ENCODE results near the gene GRK2. TPM values are rescaled to one million over a fixed set of nuclear protein-coding genes. Genes with fewer than 3 reads are reported as not detected.
A peak's percentile ranks its signal among the peaks of the same experiment; 100 is the strongest.
"Not testable (repeated sequence)": the region's sequence is repeated elsewhere in the genome, so short reads cannot be mapped to it uniquely, and the experiment has no call there.

Gene GRK2
- total RNA-seq (ENCODE audit: unreplicated experiment) = 52.2 TPM
- long read RNA-seq, partial matches to known transcripts = 1 of 5 reads
- long read RNA-seq, other reads (novel, unspliced or antisense) = 4 of 5 reads

- peaks cover 17% of the 10 kb centered on the region for H3K27me3 Mint-ChIP-seq (ENCODE audit: unreplicated experiment)
- H3K4me1 Mint-ChIP-seq (ENCODE audit: low read depth, unreplicated experiment) = peaks cover 27% of the 10 kb centered on the region
- no peak for TF ChIP-seq CTCF (IDR thresholded peaks at IDR 0.05; ENCODE audit: partially characterized antibody, unreplicated experiment)
- H3K4me3 Mint-ChIP-seq (ENCODE audit: unreplicated experiment) = peak within 1 kb of the TSS; percentile 95
- DNase-seq = peak; percentile 55
- H3K36me3 Mint-ChIP-seq (ENCODE audit: unreplicated experiment) = no peaks in the 10 kb centered on the region
- H3K9me3 Mint-ChIP-seq (ENCODE audit: unreplicated experiment) = peaks cover 9% of the 10 kb centered on the region
- peak within 1 kb of the TSS; percentile 80 for H3K27ac Mint-ChIP-seq (ENCODE audit: unreplicated experiment)
These were observed at the start of gene GRK2 for GRCh38 chr11:67266449-67267187. Gene GRK2 (plus strand): TSS chr11:67266473. CDS start chr11:67266700, 227 bp downstream.

- Mint-ChIP-seq H3K27ac (ENCODE audit: unreplicated experiment) (no peak overlapping the region), H3K4me3 (ENCODE audit: unreplicated experiment) (no peak overlapping the region), H3K36me3 (ENCODE audit: unreplicated experiment) (no peaks in the 10 kb centered on the region), H3K4me1 (ENCODE audit: low read depth, unreplicated experiment) (no peaks in the 10 kb centered on the region), H3K9me3 (ENCODE audit: unreplicated experiment) (peaks cover 5% of the 10 kb centered on the region), H3K27me3 (ENCODE audit: unreplicated experiment) (no peaks in the 10 kb centered on the region)
- no peak for TF ChIP-seq CTCF (IDR thresholded peaks at IDR 0.05; ENCODE audit: partially characterized antibody, unreplicated experiment)
- DNase-seq = no peak
These were observed 38.5 kb upstream of the GRK2 start for GRCh38 chr11:67227726-67228125.

DNA sequence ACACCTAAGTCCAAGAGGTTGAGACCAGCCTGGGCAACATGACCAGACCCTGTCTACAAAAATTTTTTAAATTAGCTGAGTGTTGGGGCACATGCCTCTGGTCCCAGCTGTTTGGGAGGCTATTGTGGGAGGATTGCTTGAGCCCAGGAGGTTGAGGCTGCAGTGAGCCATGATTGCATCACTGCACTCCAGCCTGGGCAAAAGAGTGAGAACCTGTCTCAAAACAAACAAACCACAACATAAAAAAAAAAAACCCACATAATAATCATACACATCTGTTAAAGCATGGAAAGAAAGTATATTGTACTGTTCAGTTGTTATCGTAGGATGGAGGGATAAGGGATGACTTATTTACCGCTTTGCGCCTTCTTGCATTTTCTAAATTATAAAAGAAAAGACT lies 35.9 kb upstream of the GRK2 start:
- Mint-ChIP-seq H3K9me3 (ENCODE audit: unreplicated experiment) (peaks cover 6% of the 10 kb centered on the region), H3K4me3 (ENCODE audit: unreplicated experiment) (no peak overlapping the region), H3K27me3 (ENCODE audit: unreplicated experiment) (no peaks in the 10 kb centered on the region), H3K36me3 (ENCODE audit: unreplicated experiment) (no peaks in the 10 kb centered on the region), H3K27ac (ENCODE audit: unreplicated experiment) (no peak overlapping the region), H3K4me1 (ENCODE audit: low read depth, unreplicated experiment) (no peaks in the 10 kb centered on the region)
- TF ChIP-seq CTCF (IDR thresholded peaks at IDR 0.05; ENCODE audit: partially characterized antibody, unreplicated experiment) = no peak
- no peak for DNase-seq

DNA sequence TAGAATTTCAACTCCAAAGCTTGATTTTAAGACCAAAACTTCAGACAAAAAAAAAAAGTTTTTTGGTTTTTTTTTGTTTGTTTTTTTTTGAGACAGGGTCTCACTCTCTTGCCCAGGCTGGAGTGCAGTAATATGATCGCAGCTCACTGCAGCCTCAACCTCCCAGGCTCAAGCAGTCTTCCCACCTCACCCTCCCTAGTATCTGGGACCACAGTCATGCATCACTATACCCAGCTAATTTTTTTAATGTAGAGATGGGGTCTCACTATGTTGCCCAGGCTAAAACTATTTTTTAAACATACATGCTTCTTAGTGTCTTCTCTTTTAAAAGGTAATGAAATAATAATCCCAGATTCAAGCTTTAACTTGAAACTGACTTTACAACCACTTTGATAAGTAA lies 35.4 kb upstream of the GRK2 start:
- Mint-ChIP-seq H3K27me3 (ENCODE audit: unreplicated experiment) (no peaks in the 10 kb centered on the region), H3K27ac (ENCODE audit: unreplicated experiment) (no peak overlapping the region), H3K9me3 (ENCODE audit: unreplicated experiment) (peaks cover 7% of the 10 kb centered on the region), H3K4me1 (ENCODE audit: low read depth, unreplicated experiment) (no peaks in the 10 kb centered on the region), H3K4me3 (ENCODE audit: unreplicated experiment) (no peak overlapping the region), H3K36me3 (ENCODE audit: unreplicated experiment) (no peaks in the 10 kb centered on the region)
- DNase-seq = no peak
- no peak for TF ChIP-seq CTCF (IDR thresholded peaks at IDR 0.05; ENCODE audit: partially characterized antibody, unreplicated experiment)

DNA sequence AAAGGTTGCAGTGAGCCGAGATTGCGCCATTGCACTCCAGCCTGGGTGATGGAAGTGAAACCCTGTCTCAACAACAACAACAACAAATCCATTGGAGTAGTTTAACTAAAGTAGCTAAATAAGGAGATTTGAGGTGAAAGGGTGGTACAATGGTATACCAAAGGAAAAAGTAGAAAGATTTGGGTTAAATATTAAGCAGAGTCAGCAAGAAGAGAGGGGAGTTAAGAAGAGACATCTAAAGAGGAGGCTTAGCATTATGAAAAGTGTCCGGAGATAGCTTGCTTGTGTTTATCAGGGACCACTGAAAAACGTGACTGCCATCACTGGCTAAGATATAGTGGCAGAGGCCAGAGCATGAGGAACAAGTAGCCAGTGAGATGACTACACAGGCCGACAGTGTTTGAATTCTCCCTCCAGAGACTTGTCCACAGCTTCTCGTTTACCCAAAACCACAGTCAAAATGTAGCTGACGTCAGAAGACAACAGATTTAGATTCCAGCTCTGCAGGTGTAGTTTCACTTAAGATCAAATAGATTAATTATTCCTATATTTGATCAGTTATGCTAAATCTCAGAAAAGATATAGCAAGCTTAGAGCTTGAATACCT lies 32.6 kb upstream of the GRK2 start:
- no peak for DNase-seq
- Mint-ChIP-seq H3K4me1 (ENCODE audit: low read depth, unreplicated experiment) (peaks cover 2% of the 10 kb centered on the region), H3K36me3 (ENCODE audit: unreplicated experiment) (no peaks in the 10 kb centered on the region), H3K4me3 (ENCODE audit: unreplicated experiment) (no peak overlapping the region), H3K9me3 (ENCODE audit: unreplicated experiment) (peaks cover 3% of the 10 kb centered on the region), H3K27me3 (ENCODE audit: unreplicated experiment) (no peaks in the 10 kb centered on the region), H3K27ac (ENCODE audit: unreplicated experiment) (no peak overlapping the region)
- no peak for TF ChIP-seq CTCF (IDR thresholded peaks at IDR 0.05; ENCODE audit: partially characterized antibody, unreplicated experiment)

GRCh38 chr11:67234571-67234970 lies 31.7 kb upstream of the GRK2 start:
- H3K36me3 Mint-ChIP-seq (ENCODE audit: unreplicated experiment); H3K27ac Mint-ChIP-seq (ENCODE audit: unreplicated experiment); DNase-seq: not testable (repeated sequence)

More at GRCh38 chr11:67234571-67234970, 31.7 kb upstream of the GRK2 start:
- not testable (repeated sequence) for H3K4me1 Mint-ChIP-seq (ENCODE audit: low read depth, unreplicated experiment); H3K9me3 Mint-ChIP-seq (ENCODE audit: unreplicated experiment); H3K27me3 Mint-ChIP-seq (ENCODE audit: unreplicated experiment); H3K4me3 Mint-ChIP-seq (ENCODE audit: unreplicated experiment)
